Adrenal gland (tissue), 12 donors: ENCODE data around the gene PGRMC2. TPM values are rescaled to one million over a fixed set of nuclear protein-coding genes. Genes with fewer than 3 reads are reported as not detected.
"Not testable (repeated sequence)": the region's sequence is repeated elsewhere in the genome, so short reads cannot be mapped to it uniquely, and the experiment has no call there.

Experiments
- DNase-seq, 7 donors: peaks; one replicate each; pipeline ENCODE4 v3.0.0-alpha.2; 2019 to 2020
- H3K27ac ChIP-seq, 5 donors: fragments of 200-600 bp; sonication (generic) in 4 of 5; 1 replicate in 3 of 5; 2 replicates in 2 of 5; pipeline versions ENCODE4 v1.5.1 to v1.8.0; 2016 to 2020; ENCODE audit warnings: mild to moderate bottlenecking in 1 of 5
- H3K27me3 ChIP-seq: fragments of 200-600 bp; 2 replicates; pipeline ENCODE4 v1.8.0; 2021
- H3K36me3 ChIP-seq, 2 donors: fragments of 200-600 bp; replicated peaks in 1 of 2; 1 replicate in 1 of 2; 2 replicates in 1 of 2; pipeline versions ENCODE4 v1.5.1 to v1.8.0; 2018 to 2022
- H3K4me1 ChIP-seq, 2 donors: fragments of 200-600 bp; replicated peaks in 1 of 2; 1 replicate in 1 of 2; 2 replicates in 1 of 2; pipeline versions ENCODE4 v1.5.1 to v1.8.0; 2018 to 2021
- H3K4me3 ChIP-seq, 4 donors: fragments of 200-600 bp; sonication (generic) in 3 of 4; one replicate each; pipeline ENCODE4 v1.5.1; 2016 to 2018
- H3K9me3 ChIP-seq, 3 donors: fragments of 200-600 bp; sonication (generic) in 1 of 3; replicated peaks in 1 of 3; 1 replicate in 2 of 3; 2 replicates in 1 of 3; pipeline versions ENCODE4 v1.5.1 to v1.8.0; 2016 to 2021
- POLR2A ChIP-seq, 2 donors: fragments of 450-650 bp; IDR thresholded peaks; one replicate each; pipeline ENCODE4 v1.6.1; 2017; ENCODE audit warnings: antibody characterized with exemption in 2 of 2, mild to moderate bottlenecking in 2 of 2, moderate library complexity in 1 of 2
- WGBS, 4 donors: extraction: QIAGEN DNeasy Blood & Tissue Kit in 2 of 4; methylation state at CpG; one replicate each; pipeline versions ENCODE4 v1.1.5 to v1.1.7; 2013 to 2017; 5-methylcytosine and 5-hydroxymethylcytosine counted together
- intact Hi-C, 2 donors: fragments of 100-400 bp; cut with DNase I; formaldehyde crosslinking; loops; one replicate each; pipeline versions ENCODE4 v1.14.1 to v1.15.0; 2022 to 2023
- polyA plus RNA-seq, 3 donors: library from polyadenylated mRNA; stranded (reverse); fragments of 200-250 nt in 2 of 3; fragments of 350-450 nt in 1 of 3; fragmentation: Illumina TruSeq in 1 of 3; extraction: RNeasy Lipid Tissue Mini Kit (QIAGEN cat#74804) in 1 of 3; gene quantifications; one replicate each; pipeline ENCODE4 v1.2.3, GENCODE V29; 2013 to 2014
- total RNA-seq, 9 donors: library from RNA; depleted of rRNA in 4 of 9; stranded (reverse); fragments of >200 nt in 4 of 9; fragments of 120-200 nt in 1 of 9; fragmentation: NEBNext Ultra II Directional in 1 of 9; extraction: Animal tissue kit (Norgen Biotek cat#: 25700) in 1 of 9; gene quantifications; one replicate each; pipeline versions ENCODE4 v1.1.0 to v1.2.4, GENCODE V29; 2013 to 2023
- TF ChIP-seq, protein P1 (sequence below), 6 experiments: fragments of 450-650 bp in 4 of 6; fragments of 200-600 bp in 2 of 6; sonication (generic) in 1 of 6; IDR thresholded peaks; 1 replicate in 5 of 6; 2 replicates in 1 of 6; pipeline versions ENCODE4 v1.5.1 to v1.8.0; 2016 to 2021; ENCODE audit warnings: antibody characterized with exemption in 6 of 6, mild to moderate bottlenecking in 2 of 6, moderate library complexity in 1 of 6
- donor health status: healthy with polysubstance abuse.
- donor health status: Bipolar disorder and iron deficiency.
- donor health status: DM: yes; HTN: yes; CAD: no.
- donor health status: DM: no; HTN: no; CAD: no.
- donor health status: DM: no; HTN: no; CAD: no.
- donor health status: DM: yes; HTN: yes; CAD: no.

PGRMC2 gene
- total and polyA plus RNA-seq, 12 donors = 22.9 to 152 (median 43.8) TPM

DNA sequence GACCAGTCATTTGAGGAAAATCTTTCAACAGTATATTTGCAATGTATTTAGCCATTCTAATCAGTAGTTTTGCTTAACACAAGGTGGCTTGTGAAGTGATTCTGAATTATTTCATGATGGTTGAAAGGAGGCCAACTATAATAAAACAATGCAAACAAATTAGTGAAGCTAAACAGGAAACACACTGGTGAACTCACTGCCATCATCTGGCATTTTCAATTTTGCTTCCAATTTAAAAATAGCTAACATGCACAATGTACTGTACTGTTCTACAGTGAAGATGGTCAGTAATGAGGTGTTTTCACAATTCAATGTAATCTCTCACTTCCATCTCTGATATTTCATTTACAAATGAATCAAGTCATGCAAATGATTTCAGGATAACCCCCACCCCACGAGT, 31.1 kb downstream of the PGRMC2 start:
- DNase-seq = no peak
- WGBS, 4 donors = 35 to 43% (median 36%) methylated on average over 1 of the region's 1 CpG
- no peaks in the 10 kb centered on the region for H3K4me1 ChIP-seq
- TF ChIP-seq POLR2A (IDR thresholded peaks at IDR 0.05) = no peak
- H3K27me3 ChIP-seq = no peaks in the 10 kb centered on the region
- intact Hi-C loops = no loop called here
- no peak overlapping the region for H3K27ac ChIP-seq
- no peak overlapping the region for H3K4me3 ChIP-seq
- no peaks in the 10 kb centered on the region for H3K9me3 ChIP-seq
- no peaks in the 10 kb centered on the region for H3K36me3 ChIP-seq

DNA sequence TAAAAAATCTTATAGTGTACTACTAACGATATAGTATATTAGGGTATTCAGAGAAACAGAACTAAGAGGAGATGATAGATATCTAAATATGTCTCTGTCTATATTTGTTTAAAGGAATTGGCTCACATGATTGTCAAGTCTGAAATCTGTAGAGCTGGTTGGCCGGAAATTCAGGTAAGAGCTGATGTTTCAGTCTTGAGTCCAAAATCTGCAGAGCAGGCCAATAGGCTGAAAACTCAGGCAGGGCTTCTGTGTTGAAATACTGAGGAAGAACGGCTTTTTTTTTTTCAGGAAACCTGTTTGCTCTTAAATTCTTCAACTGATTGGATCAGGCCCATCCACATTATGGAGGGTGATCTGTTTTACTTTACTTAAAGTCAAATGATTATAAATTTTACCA, 31.7 kb downstream of the PGRMC2 start:
- intact Hi-C loops = no loop called here
- Histone ChIP-seq H3K27me3 (no peaks in the 10 kb centered on the region), H3K9me3 (no peaks in the 10 kb centered on the region), H3K4me1 (no peaks in the 10 kb centered on the region), H3K27ac (no peak overlapping the region), H3K4me3 (no peak overlapping the region), H3K36me3 (no peaks in the 10 kb centered on the region)
- TF ChIP-seq POLR2A (IDR thresholded peaks at IDR 0.05) = no peak
- WGBS, 4 donors = 88 to 95% (median 91%) methylated on average over 3 of the region's 3 CpGs
- DNase-seq = no peak

DNA sequence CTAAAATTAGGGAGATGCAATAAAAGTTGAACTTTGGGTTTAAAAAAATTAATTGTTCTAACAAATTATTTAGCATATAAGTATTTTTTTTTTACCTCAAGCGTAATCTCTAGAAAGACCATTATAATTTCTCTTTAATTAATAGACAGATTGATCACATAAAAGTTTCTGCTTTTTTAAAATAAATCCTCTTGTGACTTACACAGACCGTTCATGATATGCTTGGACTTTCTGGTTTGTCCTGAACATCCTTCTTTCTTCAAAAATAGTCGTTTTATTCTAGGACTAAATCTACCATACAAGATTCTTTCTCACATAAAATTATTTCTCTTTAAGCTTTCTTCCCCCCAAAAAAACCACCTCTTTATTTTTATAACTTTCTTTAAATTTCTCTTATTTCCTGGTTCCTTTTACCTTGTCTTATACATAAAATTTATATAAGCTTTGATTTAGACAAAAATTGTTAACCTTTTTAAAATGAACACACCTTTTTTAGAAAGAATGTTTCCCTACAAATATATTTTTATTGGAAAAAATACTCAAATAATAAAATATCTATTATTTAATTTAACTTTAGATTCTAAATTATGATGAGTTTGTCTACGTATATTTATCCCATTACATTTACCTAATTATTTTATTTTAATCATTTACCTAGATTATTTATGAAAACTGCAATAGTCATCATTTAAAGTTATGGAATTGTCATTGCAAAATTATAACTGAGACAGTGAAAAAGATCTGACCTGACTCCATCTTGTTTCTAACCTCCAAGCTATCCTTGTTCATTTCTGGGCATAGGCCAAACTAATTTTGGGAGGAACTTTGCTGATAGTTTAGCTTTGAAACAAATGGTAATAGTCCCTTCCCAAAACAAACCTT, 37.6 kb downstream of the PGRMC2 start:
- Histone ChIP-seq H3K36me3 (no peaks in the 10 kb centered on the region), H3K9me3 (no peaks in the 10 kb centered on the region), H3K4me1 (no peaks in the 10 kb centered on the region), H3K4me3 (no peak overlapping the region), H3K27ac (no peak overlapping the region), H3K27me3 (no peaks in the 10 kb centered on the region)
- 58 to 65% (median 63%) methylated on average over 4 of the region's 4 CpGs for WGBS, 4 donors
- DNase-seq = no peak
- TF ChIP-seq POLR2A (IDR thresholded peaks at IDR 0.05) = no peak
- TF ChIP-seq, protein P1, sequence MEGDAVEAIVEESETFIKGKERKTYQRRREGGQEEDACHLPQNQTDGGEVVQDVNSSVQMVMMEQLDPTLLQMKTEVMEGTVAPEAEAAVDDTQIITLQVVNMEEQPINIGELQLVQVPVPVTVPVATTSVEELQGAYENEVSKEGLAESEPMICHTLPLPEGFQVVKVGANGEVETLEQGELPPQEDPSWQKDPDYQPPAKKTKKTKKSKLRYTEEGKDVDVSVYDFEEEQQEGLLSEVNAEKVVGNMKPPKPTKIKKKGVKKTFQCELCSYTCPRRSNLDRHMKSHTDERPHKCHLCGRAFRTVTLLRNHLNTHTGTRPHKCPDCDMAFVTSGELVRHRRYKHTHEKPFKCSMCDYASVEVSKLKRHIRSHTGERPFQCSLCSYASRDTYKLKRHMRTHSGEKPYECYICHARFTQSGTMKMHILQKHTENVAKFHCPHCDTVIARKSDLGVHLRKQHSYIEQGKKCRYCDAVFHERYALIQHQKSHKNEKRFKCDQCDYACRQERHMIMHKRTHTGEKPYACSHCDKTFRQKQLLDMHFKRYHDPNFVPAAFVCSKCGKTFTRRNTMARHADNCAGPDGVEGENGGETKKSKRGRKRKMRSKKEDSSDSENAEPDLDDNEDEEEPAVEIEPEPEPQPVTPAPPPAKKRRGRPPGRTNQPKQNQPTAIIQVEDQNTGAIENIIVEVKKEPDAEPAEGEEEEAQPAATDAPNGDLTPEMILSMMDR (IDR thresholded peaks at IDR 0.05) = no peak
- intact Hi-C loops = no loop called here

DNA sequence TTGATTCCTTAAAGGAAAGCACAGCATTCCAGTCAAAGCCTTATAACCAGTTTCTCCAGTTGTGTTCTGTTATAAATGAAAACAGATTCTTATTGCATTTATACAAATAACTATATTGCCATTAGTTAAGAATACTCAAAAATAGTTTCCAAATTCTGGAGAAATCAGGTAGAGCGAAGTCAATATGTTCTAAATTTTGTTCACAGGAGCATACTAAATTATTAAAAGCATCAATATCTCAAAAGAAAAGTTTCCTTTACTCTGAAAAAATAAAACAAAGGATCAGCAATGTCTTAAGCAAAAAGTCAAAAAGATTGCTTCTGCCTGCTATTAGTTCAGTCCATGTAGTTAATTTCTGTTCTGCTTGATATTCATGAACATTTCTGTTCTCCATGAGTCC, 39.7 kb downstream of the PGRMC2 start:
- no peak for DNase-seq
- Histone ChIP-seq H3K27ac (no peak overlapping the region), H3K9me3 (no peaks in the 10 kb centered on the region), H3K4me1 (no peaks in the 10 kb centered on the region), H3K4me3 (no peak overlapping the region), H3K36me3 (no peaks in the 10 kb centered on the region), H3K27me3 (no peaks in the 10 kb centered on the region)
- intact Hi-C loops = no loop called here
- whole genome bisulfite sequencing, 4 donors = 94 to 100% (median 97%) methylated on average over 1 of the region's 1 CpG
- no peak for TF ChIP-seq POLR2A (IDR thresholded peaks at IDR 0.05)
- TF ChIP-seq, protein P1 (IDR thresholded peaks at IDR 0.05) = no peak

DNA sequence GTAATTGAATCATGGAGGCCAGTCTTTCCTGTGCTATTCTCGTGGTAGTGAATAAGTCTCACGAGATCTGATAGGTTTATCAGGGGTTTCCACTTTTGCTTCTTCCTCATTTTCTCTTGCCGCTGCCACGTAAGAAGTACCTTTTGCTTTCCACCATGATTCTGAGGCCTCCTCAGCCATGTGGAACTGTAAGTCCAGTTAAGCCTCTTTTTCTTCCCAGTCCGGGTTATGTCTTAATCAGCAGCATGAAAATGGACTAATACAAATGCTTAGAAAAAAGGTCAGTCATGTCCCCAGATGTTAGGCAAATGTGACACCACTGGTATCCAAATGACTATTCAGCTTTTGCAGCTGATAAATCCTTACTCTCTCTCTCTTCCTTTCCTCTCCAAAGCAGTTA, 42.2 kb downstream of the PGRMC2 start:
- H3K4me3 ChIP-seq, H3K27me3 ChIP-seq, intact Hi-C loops, H3K4me1 ChIP-seq, H3K36me3 ChIP-seq, H3K9me3 ChIP-seq, H3K27ac ChIP-seq, DNase-seq: not testable (repeated sequence)
- WGBS, 4 donors = 79 to 91% (median 83%) methylated on average over 5 of the region's 5 CpGs

DNA sequence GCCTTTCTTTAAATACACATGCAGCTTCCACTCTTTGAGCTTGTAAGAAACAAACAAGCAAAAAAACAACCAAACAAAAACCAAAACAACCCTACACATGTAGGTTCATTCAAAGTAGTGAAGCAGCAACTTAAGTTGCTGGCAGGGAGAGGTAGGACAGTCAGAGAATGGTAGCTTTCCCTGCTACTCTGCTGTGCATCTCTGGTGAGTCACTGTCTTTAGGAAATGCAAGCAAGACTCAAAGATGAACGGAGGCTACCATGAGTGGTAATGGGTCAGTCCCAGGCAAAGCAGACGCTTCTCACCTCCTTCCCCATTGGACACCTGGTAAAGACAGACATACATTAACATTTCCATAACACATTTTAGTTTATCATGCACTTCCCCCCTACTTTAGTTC, 43.2 kb downstream of the PGRMC2 start:
- Histone ChIP-seq H3K4me3 (no peak overlapping the region), H3K9me3 (no peaks in the 10 kb centered on the region), H3K4me1 (no peaks in the 10 kb centered on the region), H3K27ac (no peak overlapping the region), H3K36me3 (no peaks in the 10 kb centered on the region), H3K27me3 (no peaks in the 10 kb centered on the region)
- DNase-seq = no peak
- WGBS, 4 donors = 66 to 84% (median 77%) methylated on average over 2 of the region's 2 CpGs
- TF ChIP-seq, protein P1 (IDR thresholded peaks at IDR 0.05) = no peak
- TF ChIP-seq POLR2A (IDR thresholded peaks at IDR 0.05) = no peak
- intact Hi-C loops = no loop called here
